Activated CD4-positive, alpha-beta T cell treated with anti-CD3 and anti-CD28 coated beads, Interleukin-2, amount 50 U/mL, for 1 hour (primary cell): ENCODE results near the gene PTPRD.

ENCODE experiments used
- DNase-seq: peaks from one replicate; pipeline ENCODE4 v3.0.0-alpha.2; 2020

Gene PTPRD

GRCh38 chr9:10146517-10147331 lies 466.1 kb downstream of the PTPRD start:
- DNase-seq = no peak

- no peak for DNase-seq
Measured at GRCh38 chr9:10144355-10144754, 468.4 kb downstream of the PTPRD start.

- DNase-seq = no peak
Measured at GRCh38 chr9:10135553-10135952, 477.2 kb downstream of the PTPRD start.

- DNase-seq = no peak
Measured at GRCh38 chr9:10134266-10134665, 478.5 kb downstream of the PTPRD start.

GRCh38 chr9:10130061-10130675 lies 482.6 kb downstream of the PTPRD start:
- DNase-seq = no peak

- DNase-seq = no peak
Measured at GRCh38 chr9:10127867-10128266, 484.9 kb downstream of the PTPRD start.

GRCh38 chr9:10112798-10113197 lies 500.0 kb downstream of the PTPRD start:
- DNase-seq = no peak

- no peak for DNase-seq
Measured at GRCh38 chr9:10112070-10112469, 500.7 kb downstream of the PTPRD start.

- no peak for DNase-seq
Measured at GRCh38 chr9:10108815-10109214, 504.0 kb downstream of the PTPRD start.

- no peak for DNase-seq
Measured at GRCh38 chr9:10104774-10105173, 508.0 kb downstream of the PTPRD start.

- no peak for DNase-seq
Measured at GRCh38 chr9:10095208-10095607, 517.6 kb downstream of the PTPRD start.

- no peak for DNase-seq
Measured at GRCh38 chr9:10094563-10094962, 518.2 kb downstream of the PTPRD start.

- DNase-seq = no peak
Measured at GRCh38 chr9:10080012-10080411, 532.8 kb downstream of the PTPRD start.

- DNase-seq = no peak
Measured at GRCh38 chr9:10079284-10079964, 533.4 kb downstream of the PTPRD start.

GRCh38 chr9:10071579-10071978 lies 541.2 kb downstream of the PTPRD start:
- no peak for DNase-seq

- no peak for DNase-seq
Measured at GRCh38 chr9:10062629-10063395, 550.0 kb downstream of the PTPRD start.

GRCh38 chr9:10059044-10059443 lies 553.8 kb downstream of the PTPRD start:
- no peak for DNase-seq

GRCh38 chr9:10055886-10056395 lies 556.9 kb downstream of the PTPRD start:
- DNase-seq = no peak

- no peak for DNase-seq
Measured at GRCh38 chr9:10054456-10054855, 558.3 kb downstream of the PTPRD start.

- no peak for DNase-seq
Measured at GRCh38 chr9:10052916-10053315, 559.9 kb downstream of the PTPRD start.

GRCh38 chr9:10052181-10052580 lies 560.6 kb downstream of the PTPRD start:
- DNase-seq = no peak

GRCh38 chr9:10050016-10050415 lies 562.8 kb downstream of the PTPRD start:
- DNase-seq = no peak

GRCh38 chr9:10048994-10049393 lies 563.8 kb downstream of the PTPRD start:
- DNase-seq = no peak
